SU-DHL-6 (cell line): ENCODE measurements around the gene PARPBP.

Experiments used
- H2AFZ ChIP-seq: fragments of 200-600 bp; sonication (generic); 2 replicates; pipeline ENCODE4 v1.6.1; 2014; ENCODE audit warnings: low read depth, mild to moderate bottlenecking, moderate library complexity, mixed read lengths, antibody characterized with exemption, low read length; ENCODE audit not compliant: severe bottlenecking
- H3F3A ChIP-seq: fragments of 200-600 bp; shearing (Covaris generic); 2 replicates; pipeline ENCODE4 v1.6.0; 2016; ENCODE audit warnings: antibody characterized with exemption, mild to moderate bottlenecking; ENCODE audit not compliant: insufficient read depth
- H3K27ac ChIP-seq: fragments of 200-600 bp; sonication (generic); 2 replicates; pipeline ENCODE4 v1.5.1; 2016; ENCODE audit warnings: low read depth, mild to moderate bottlenecking, low read length, moderate library complexity, mixed read lengths
- H3K27me3 ChIP-seq: fragments of 200-600 bp; sonication (generic), shearing (Covaris generic); 2 replicates; pipeline ENCODE4 v1.6.0; 2014; ENCODE audit warnings: mild to moderate bottlenecking, low read length
- H3K36me3 ChIP-seq: fragments of 200-600 bp; sonication (generic); 2 replicates; pipeline ENCODE4 v1.6.1; 2014; ENCODE audit warnings: mild to moderate bottlenecking, low read length, mixed read lengths
- H3K4me2 ChIP-seq: fragments of 300-600, 200-600 bp; shearing (Covaris generic), sonication (generic); 2 replicates; pipeline ENCODE4 v1.6.0; 2014; ENCODE audit warnings: low read length, low read depth, mild to moderate bottlenecking; ENCODE audit not compliant: poor library complexity, severe bottlenecking
- H3K4me3 ChIP-seq: fragments of 200-600 bp; sonication (generic); 2 replicates; pipeline ENCODE4 v1.5.1; 2014; ENCODE audit warnings: antibody characterized with exemption, low read length, mild to moderate bottlenecking, mixed read lengths; ENCODE audit not compliant: insufficient read depth, poor library complexity, severe bottlenecking
- H3K79me2 ChIP-seq: fragments of 200-600 bp; sonication (generic); 2 replicates; pipeline ENCODE4 v1.6.1; 2014; ENCODE audit warnings: mild to moderate bottlenecking, low read length, moderate library complexity; ENCODE audit not compliant: insufficient read depth
- H3K9ac ChIP-seq: fragments of 200-600 bp; sonication (generic); 2 replicates; pipeline ENCODE4 v1.7.0; 2014; ENCODE audit warnings: mild to moderate bottlenecking, low read length
- H3K9me2 ChIP-seq: fragments of 200-600 bp; sonication (generic); replicated peaks from 2 replicates; pipeline ENCODE4 v1.6.1; 2014; ENCODE audit warnings: low read length; ENCODE audit not compliant: insufficient read depth
- H3K9me3 ChIP-seq: fragments of 200-600 bp; sonication (generic); 2 replicates; pipeline ENCODE4 v1.6.1; 2014; ENCODE audit warnings: low read length, mixed read lengths; ENCODE audit not compliant: insufficient read depth
- H4K20me1 ChIP-seq: fragments of 200-600 bp; sonication (generic); 2 replicates; pipeline ENCODE4 v1.6.1; 2014; ENCODE audit warnings: low read depth, mild to moderate bottlenecking, antibody characterized with exemption, low read length, moderate library complexity, mixed read lengths
- EZH2phosphoT487 ChIP-seq: fragments of 200-600 bp; sonication (generic), shearing (Covaris generic); conservative IDR thresholded peaks from 2 replicates; pipeline ENCODE4 v1.6.1; 2018; ENCODE audit warnings: mild to moderate bottlenecking, antibody characterized with exemption, low read length, moderate library complexity, mixed read lengths
- TF ChIP-seq, protein P1 (sequence below): fragments of 200-600 bp; sonication (generic); IDR thresholded peaks from one replicate; pipeline ENCODE4 v1.5.1; 2017; ENCODE audit warnings: antibody characterized with exemption, mild to moderate bottlenecking, low read length, moderate library complexity; ENCODE audit not compliant: insufficient read depth, poor library complexity, severe bottlenecking

Gene PARPBP

DNA sequence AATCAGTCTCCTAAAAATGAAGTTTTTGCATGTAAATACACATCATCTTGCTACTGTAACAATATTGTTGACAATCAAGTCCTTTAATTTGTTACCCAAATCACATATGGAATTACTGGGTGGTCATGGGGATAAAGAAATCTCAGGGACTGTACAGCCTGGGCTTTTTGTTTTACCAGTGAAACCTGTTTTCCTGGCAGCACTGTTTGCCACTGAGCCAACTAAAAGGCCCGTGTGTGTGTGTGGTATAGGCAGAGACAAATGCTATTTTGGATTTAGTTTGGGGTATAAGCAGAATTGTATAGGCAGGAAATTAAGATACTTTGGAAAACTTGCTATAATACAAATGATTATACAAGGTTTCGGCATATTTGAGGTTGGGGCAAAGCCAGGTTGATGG, 5.8 kb upstream of the PARPBP start:
- Histone ChIP-seq H3K4me2 (no peak overlapping the region), H3K27ac (no peak overlapping the region)

GRCh38 chr12:102116392-102116791, 3.6 kb upstream of the PARPBP start:
- H3K9me3 ChIP-seq, result no peaks in the 10 kb centered on the region
- H3F3A ChIP-seq, result peaks cover 3% of the 10 kb centered on the region; the same call in 1 of the 2 replicates
- no peak overlapping the region for H3K4me2 ChIP-seq
- H3K27me3 ChIP-seq, result no peaks in the 10 kb centered on the region
- no peaks in the 10 kb centered on the region for H3K9me2 ChIP-seq
- no peak overlapping the region for H2AFZ ChIP-seq
- no peak overlapping the region for H3K4me3 ChIP-seq
- TF ChIP-seq, protein P1, sequence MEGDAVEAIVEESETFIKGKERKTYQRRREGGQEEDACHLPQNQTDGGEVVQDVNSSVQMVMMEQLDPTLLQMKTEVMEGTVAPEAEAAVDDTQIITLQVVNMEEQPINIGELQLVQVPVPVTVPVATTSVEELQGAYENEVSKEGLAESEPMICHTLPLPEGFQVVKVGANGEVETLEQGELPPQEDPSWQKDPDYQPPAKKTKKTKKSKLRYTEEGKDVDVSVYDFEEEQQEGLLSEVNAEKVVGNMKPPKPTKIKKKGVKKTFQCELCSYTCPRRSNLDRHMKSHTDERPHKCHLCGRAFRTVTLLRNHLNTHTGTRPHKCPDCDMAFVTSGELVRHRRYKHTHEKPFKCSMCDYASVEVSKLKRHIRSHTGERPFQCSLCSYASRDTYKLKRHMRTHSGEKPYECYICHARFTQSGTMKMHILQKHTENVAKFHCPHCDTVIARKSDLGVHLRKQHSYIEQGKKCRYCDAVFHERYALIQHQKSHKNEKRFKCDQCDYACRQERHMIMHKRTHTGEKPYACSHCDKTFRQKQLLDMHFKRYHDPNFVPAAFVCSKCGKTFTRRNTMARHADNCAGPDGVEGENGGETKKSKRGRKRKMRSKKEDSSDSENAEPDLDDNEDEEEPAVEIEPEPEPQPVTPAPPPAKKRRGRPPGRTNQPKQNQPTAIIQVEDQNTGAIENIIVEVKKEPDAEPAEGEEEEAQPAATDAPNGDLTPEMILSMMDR, result no peak
- no peak for TF ChIP-seq EZH2phosphoT487
- H3K79me2 ChIP-seq, result peaks cover 22% of the 10 kb centered on the region
- no peaks in the 10 kb centered on the region for H4K20me1 ChIP-seq
- no peak overlapping the region for H3K27ac ChIP-seq
- no peak overlapping the region for H3K9ac ChIP-seq
- H3K36me3 ChIP-seq, result peaks cover 28% of the 10 kb centered on the region

More for the DNA sequence above, 5.8 kb upstream of the PARPBP start:
- no peak overlapping the region for H2AFZ ChIP-seq
- peaks cover 49% of the 10 kb centered on the region for H3K36me3 ChIP-seq
- H3K9me3 ChIP-seq, result no peaks in the 10 kb centered on the region
- H3K27me3 ChIP-seq, result no peaks in the 10 kb centered on the region
- no peak overlapping the region for H3K9ac ChIP-seq
- no peaks in the 10 kb centered on the region for H4K20me1 ChIP-seq
- no peaks in the 10 kb centered on the region for H3K9me2 ChIP-seq
- H3K4me3 ChIP-seq, result no peak overlapping the region
- no peaks in the 10 kb centered on the region; the same call in 1 of the 2 replicates for H3F3A ChIP-seq
- peaks cover 5% of the 10 kb centered on the region for H3K79me2 ChIP-seq
- no peak for TF ChIP-seq EZH2phosphoT487
- TF ChIP-seq, protein P1, result no peak

DNA sequence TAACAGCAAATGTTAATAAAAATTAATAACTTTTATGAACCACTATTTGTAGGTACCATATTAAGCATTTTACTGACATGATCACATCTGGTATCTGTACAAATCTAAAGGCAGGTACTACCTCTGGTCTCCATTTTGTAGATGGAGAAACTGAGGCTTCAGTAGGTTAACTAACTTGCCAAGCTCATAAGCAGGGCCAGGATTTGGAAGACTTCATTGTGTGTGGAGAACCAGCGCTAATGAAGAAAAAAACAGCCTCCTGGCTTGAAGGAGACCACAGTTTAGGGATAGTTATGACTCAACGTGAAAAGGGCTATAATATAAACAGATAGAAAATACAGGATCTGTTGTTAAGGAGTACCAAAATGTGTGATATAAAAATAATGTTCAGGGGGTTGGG, 1.1 kb upstream of the PARPBP start:
- Histone ChIP-seq H3K27ac (no peak overlapping the region), H4K20me1 (peaks cover 3% of the 10 kb centered on the region; the same call in 1 of the 2 replicates), H3K79me2 (peaks cover 47% of the 10 kb centered on the region), H3K9me2 (no peaks in the 10 kb centered on the region), H3K27me3 (no peaks in the 10 kb centered on the region), H3K9ac (peak overlapping the region; percentile 96; the same call in 1 of the 2 replicates), H3K4me3 (peak overlapping the region; percentile 80), H3K36me3 (peaks cover 28% of the 10 kb centered on the region), H3F3A (peaks cover 3% of the 10 kb centered on the region; the same call in 1 of the 2 replicates), H2AFZ (no peak overlapping the region), H3K9me3 (no peaks in the 10 kb centered on the region), H3K4me2 (peak overlapping the region; percentile 99)
- TF ChIP-seq EZH2phosphoT487, result no peak
- TF ChIP-seq, protein P1, result no peak

DNA sequence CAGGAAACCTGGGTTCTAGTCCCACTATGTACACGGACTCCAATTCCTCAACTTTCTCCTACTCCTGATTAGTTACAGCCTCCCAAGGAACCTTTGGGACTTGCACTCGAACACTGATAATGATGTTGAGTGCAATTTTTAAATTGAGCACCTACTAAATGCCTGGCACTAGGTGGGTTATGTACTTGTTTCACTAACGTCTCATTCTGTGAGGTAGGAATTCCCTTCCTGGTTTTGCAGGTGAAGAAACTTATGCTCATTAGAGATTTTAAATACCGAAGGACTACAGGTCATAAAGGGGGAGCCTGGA, 536 bp downstream of the PARPBP start:
- peak overlapping the region; percentile 96 for H3K9ac ChIP-seq
- H3K36me3 ChIP-seq, result peaks cover 38% of the 10 kb centered on the region
- peak overlapping the region; percentile 85 for H3K4me2 ChIP-seq
- no peaks in the 10 kb centered on the region for H3K27me3 ChIP-seq
- H3K4me3 ChIP-seq, result peak overlapping the region; percentile 80
- no peaks in the 10 kb centered on the region for H3K9me2 ChIP-seq
- no peaks in the 10 kb centered on the region for H3K9me3 ChIP-seq
- peak overlapping the region; percentile 79 for H3K27ac ChIP-seq
- H3K79me2 ChIP-seq, result peaks cover 64% of the 10 kb centered on the region
- TF ChIP-seq, protein P1, result no peak
- no peak for TF ChIP-seq EZH2phosphoT487
- peaks cover 3% of the 10 kb centered on the region; the same call in 1 of the 2 replicates for H4K20me1 ChIP-seq
- peaks cover 8% of the 10 kb centered on the region; the same call in 1 of the 2 replicates for H3F3A ChIP-seq
- peak overlapping the region; percentile 52 for H2AFZ ChIP-seq
